HG03571 (cell line): ENCODE results near the gene TBC1D10A.

Experiments
- ATAC-seq: cut with Tn5 transposase; IDR thresholded peaks from one replicate; pipeline ENCODE4 v1.9.1; 2021; ENCODE audit not compliant: unreplicated experiment

TBC1D10A gene

GRCh38 chr22:30326706-30327362 lies at the start of gene TBC1D10A:
TSS of gene TBC1D10A (minus strand) at chr22:30326941. CDS start at chr22:30326881, 60 bp downstream.
- peak; percentile 78 for ATAC-seq

- no peak for ATAC-seq
Observed at GRCh38 chr22:30375312-30375849, 48.6 kb upstream of the TBC1D10A start.

- ATAC-seq: no peak
Observed at GRCh38 chr22:30373331-30374325, 46.9 kb upstream of the TBC1D10A start.

GRCh38 chr22:30372915-30373314 lies 46.2 kb upstream of the TBC1D10A start:
- no peak for ATAC-seq

GRCh38 chr22:30371981-30372380 lies 45.2 kb upstream of the TBC1D10A start:
- no peak for ATAC-seq

GRCh38 chr22:30371321-30371720 lies 44.6 kb upstream of the TBC1D10A start:
- ATAC-seq: no peak

GRCh38 chr22:30370641-30371230 lies 44.0 kb upstream of the TBC1D10A start:
- no peak for ATAC-seq

- ATAC-seq: no peak
Observed at GRCh38 chr22:30368420-30368819, 41.7 kb upstream of the TBC1D10A start.

- no peak for ATAC-seq
Observed at GRCh38 chr22:30365891-30366290, 39.1 kb upstream of the TBC1D10A start.

- no peak for ATAC-seq
Observed at GRCh38 chr22:30362651-30363281, 36.0 kb upstream of the TBC1D10A start.

- ATAC-seq: no peak
Observed at GRCh38 chr22:30361916-30362650, 35.3 kb upstream of the TBC1D10A start.

GRCh38 chr22:30358541-30358940 lies 31.8 kb upstream of the TBC1D10A start:
- ATAC-seq: no peak

- no peak for ATAC-seq
Observed at GRCh38 chr22:30357650-30358215, 31.0 kb upstream of the TBC1D10A start.

GRCh38 chr22:30357236-30357570 lies 30.5 kb upstream of the TBC1D10A start:
- ATAC-seq: no peak

- peak; percentile 80 for ATAC-seq
Observed at GRCh38 chr22:30356449-30357235, 29.9 kb upstream of the TBC1D10A start, which contains the start of the genes CCDC157 and SF3A1. TSS of gene CCDC157 (plus strand) at chr22:30357007. CDS start at chr22:30366001, 8,994 bp downstream. TSS of gene SF3A1 (minus strand) at chr22:30356894. CDS start at chr22:30356792, 102 bp downstream.

- no peak for ATAC-seq
Observed at GRCh38 chr22:30354644-30355043, 27.9 kb upstream of the TBC1D10A start.

GRCh38 chr22:30351226-30351625 lies 24.5 kb upstream of the TBC1D10A start:
- no peak for ATAC-seq

GRCh38 chr22:30348809-30349208 lies 22.1 kb upstream of the TBC1D10A start:
- no peak for ATAC-seq

- no peak for ATAC-seq
Observed at GRCh38 chr22:30348404-30348803, 21.7 kb upstream of the TBC1D10A start.
